GM21825 (cell line): ENCODE results near the gene CDH13.

Experiments
- ATAC-seq: cut with Tn5 transposase; IDR thresholded peaks from one replicate; pipeline ENCODE4 v1.9.1; 2021; ENCODE audit warnings: mild to moderate bottlenecking, moderate library complexity; ENCODE audit not compliant: unreplicated experiment

Gene CDH13

DNA sequence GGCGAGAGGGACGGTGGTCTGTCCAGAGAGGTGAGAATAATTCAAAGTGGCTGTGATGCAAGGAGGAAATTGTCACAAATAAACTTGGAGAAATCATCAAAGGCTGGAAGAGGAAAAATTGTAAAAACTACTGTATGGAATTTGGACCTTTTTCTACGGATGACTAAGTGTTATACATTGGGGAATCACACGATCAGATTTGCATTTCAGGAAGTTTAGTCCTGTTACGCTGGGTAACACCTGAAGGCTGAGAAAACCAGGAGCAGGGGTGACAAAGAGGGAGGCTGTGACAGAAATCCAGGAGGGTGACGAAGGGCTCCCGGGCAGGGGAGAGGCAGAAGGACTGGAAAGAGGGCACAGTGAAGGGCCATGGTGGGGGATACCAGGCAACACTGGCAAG lies 511.7 kb downstream of the CDH13 start:
- no peak for ATAC-seq

DNA sequence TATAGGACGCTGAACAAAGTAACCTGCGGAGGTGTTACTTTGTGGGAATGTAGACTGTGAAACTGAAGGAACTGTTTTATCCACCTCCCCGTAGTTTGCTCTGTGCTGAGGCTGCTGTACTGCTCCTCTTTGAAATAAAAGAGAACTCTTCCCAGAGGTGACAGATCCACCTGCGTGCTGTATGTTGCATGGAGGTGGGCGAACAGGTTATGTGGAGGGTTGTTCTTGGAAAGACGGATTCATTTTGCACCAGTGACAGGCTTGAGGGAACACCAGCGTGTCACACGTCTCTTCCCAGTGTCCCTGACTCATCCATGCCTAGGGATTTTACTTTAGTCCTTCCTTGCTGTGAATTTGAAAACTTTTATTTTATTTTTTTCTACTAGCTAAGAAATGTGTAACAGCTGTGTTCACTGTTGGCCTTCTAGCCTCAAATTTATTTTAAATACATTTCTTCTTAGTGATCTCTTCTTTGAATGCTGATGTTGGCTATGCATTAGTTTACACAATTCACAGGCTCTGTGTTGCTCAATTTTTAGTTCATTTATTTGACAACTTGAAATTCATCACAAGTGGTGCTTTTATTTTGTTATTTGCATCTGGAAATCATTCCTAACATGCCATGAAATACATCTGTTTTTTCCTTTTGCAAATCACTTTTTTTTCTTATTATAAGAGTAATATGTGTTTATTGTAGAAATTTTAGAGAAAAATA lies 512.4 kb downstream of the CDH13 start:
- no peak for ATAC-seq

DNA sequence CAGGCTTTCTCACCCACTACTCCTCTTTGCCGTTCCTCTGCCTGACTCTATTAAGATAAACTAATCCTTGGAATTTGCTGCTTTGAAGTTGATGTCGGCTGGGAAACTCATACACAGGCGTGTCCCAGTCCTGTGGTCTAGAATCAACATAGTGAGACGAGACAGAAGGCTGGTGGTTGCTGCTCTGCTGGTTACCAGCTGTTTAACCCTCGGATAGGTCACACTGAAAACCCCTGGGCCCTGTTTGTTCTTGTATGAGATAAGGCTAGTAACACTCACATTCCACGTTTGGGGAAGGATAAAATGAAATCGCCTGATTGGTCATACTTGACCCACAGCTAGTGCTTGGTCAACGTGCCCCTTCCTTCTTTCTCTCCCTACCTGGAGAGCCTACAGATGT lies 517.0 kb downstream of the CDH13 start:
- no peak for ATAC-seq

DNA sequence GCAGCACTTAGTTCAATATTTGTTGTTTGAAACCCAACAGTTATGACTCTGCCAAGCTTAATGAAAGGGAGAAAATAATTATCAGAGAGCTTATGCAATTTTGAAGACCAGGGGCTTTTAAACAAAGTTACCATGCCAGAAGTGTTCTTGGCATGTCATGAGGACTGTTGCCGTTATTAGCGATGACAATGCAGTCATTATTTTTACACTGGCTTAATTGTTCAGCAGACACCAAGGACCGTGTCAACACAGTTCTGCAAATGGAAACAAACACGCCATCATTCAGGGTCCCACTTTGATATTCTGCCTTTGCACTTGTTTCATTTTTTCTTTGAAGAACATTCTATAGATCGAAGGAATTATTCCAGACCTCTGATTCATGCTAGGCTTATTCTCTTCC lies 518.5 kb downstream of the CDH13 start:
- ATAC-seq, result no peak

DNA sequence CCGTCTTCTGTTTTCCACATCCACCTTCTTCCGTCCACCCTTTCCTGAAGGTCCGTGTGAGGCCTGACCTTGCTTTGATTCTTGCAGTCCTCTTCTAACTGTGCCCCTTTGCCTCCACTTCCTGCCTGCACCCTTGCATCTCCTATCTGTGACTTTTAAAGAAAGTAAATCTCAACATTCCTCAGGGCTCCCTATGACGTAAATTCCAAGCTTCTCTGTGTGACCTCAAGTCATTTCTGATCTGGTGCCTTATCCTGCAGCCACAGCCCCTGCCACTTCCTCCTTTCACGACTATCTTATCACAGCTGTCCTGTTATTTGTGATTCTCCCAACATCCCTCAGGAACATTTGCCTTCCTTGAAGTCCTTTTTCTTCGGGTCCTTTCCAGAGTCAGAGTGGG lies 520.5 kb downstream of the CDH13 start:
- no peak for ATAC-seq

DNA sequence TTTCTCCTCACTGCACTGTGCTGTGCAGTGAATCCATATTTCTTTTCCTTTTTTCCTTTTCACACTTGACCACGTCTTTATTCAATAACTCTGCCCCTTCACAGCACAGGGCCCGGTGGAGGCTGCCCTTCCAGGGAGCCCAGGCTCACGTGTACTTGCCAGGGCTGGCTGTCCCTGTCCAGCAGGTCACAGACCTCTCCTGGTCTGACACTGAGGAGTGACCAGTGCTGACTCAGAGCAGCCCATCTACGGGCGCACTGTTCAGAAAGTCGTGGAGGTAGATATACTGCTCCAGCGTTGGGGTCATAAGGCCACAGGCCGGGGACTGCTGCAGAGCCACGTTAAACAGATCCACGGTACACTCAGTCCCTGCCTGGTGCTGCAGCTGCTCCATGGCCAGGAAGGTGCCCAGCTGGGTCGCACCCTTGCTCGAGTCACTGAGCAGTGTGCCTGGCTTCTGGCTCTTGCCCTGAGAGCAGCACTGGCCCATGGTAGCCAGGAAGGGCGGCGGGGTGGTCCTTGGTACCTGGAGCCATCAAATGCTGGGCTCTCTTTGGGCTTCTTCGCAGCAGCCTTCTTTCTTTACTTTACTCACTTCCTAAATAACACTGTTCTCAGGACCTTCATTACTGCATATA lies 531.7 kb downstream of the CDH13 start:
- ATAC-seq, result no peak

DNA sequence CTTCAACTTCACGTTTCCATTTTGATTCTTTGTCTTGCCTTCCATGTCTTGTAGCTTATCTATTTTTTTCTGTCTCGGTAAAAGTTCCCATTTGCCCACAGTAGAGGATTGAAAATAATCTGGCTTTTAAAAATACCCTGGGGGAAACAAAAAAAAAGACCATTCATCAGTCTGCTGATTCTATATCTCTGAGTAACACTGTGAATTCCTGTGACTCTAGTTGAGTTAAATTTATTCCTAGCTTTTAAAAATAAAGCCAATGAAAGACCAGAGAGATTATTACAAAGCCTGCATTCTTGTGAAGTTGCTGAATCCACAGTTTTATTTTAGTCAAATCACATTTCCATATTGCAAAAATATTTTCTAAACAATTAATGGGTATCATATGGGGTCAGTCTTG lies 532.3 kb downstream of the CDH13 start:
- ATAC-seq, result no peak

DNA sequence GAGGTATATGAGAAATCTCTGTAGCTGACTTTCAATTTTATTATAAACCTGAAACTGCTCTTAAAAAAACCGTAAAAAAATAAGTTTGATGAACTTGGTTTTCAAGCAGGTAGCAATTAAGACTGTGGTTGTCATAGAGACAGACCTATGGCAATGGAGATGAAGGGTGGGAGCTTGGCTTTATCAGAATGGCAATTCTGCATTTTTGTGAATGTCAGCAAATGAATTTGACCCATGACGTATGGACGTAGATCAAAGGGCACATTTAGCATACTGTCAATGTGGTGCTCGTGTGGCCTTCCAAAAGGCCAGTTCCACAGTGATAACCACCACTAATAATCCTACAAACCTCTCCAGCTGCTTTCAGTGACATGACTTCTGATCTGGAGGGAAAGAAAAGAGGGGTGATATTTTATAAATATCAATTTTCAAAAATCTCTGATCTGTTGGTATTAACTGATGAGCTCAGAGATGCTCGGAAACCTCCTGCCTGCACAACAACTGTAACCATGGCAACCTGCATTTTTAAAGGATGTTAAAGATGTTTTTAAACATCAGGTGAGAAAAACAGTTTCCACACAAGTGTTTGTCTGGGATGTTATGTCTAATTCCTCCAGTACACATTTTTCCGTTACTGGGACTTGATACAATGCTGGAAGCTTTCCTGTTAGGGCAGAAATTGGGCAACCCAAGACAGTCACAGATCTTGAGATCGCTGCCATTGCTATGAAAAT lies 533.7 kb downstream of the CDH13 start:
- ATAC-seq, result no peak

DNA sequence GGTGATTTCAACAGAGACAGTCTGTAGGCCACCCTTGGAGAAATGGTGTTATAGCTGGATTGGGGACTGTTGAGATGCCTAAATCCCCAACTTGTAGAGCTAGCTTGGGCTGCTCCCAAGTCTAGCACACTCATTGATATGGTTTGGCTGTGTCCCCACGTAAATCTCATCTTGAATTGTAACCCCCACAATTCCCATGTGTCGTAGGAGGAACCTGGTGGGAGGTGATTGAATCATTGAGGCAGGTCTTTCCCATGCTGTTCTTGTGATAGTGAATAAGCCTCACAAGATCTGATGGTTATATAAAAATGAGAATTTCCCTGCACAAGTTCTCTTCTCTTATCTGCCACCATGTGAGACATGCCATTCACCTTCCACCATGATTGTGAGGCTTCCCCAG lies 536.0 kb downstream of the CDH13 start:
- ATAC-seq, result no peak

DNA sequence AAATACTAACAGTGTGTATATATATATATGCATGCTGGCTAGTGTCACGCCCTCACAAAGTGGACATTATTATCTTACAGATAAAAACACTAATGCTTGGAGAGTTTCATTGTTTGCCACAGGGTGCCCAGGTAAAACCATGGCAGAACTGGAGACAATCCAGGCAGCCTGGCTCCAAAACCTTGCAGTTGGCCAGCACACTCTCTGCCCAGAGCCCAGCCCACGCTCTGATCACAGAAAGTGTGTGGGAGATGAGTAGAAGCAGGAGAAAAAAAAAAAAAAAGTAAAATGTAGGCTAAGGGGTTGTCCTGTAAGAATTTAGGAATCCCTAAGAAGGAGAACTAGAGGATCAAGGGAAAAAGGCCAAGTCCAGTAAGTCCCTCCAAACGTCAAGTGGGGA lies 538.0 kb downstream of the CDH13 start:
- ATAC-seq, result no peak

DNA sequence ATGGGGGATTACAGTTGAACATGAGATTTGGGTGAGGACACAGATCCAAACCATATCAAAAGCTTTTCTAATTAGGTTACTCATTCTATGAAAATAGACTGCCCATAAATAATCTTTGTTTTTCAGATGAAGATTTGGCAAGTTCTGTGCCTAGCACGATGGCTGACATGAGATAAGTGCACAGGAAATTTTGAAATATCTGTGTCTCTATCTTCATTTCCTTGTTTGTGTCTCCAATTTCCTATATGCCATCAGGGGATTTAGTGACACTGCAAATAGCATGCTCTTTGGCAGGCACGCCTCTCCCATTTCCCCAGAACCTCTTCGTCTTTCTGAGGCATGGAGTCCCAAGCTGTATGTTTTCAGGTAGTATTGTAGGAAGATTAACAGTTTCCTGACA lies 544.6 kb downstream of the CDH13 start:
- no peak for ATAC-seq

DNA sequence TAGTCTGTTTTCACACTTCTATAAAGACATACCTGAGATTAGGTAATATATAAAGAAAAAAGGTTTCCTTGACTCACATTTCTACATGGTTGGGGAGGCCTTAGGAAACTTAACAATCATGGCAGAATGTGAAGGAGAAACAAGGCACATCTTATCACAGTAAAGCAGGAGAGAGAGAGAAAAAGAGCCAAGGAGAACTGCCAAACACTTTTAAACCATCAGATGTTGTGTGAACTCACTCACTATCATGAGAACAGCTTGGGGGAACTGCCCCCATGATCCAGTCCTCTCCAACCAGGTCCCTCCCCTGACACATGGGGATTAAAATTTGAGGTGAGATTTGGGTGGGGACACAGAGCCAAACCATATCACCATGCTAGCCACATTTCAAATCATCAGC lies 547.9 kb downstream of the CDH13 start:
- no peak for ATAC-seq

DNA sequence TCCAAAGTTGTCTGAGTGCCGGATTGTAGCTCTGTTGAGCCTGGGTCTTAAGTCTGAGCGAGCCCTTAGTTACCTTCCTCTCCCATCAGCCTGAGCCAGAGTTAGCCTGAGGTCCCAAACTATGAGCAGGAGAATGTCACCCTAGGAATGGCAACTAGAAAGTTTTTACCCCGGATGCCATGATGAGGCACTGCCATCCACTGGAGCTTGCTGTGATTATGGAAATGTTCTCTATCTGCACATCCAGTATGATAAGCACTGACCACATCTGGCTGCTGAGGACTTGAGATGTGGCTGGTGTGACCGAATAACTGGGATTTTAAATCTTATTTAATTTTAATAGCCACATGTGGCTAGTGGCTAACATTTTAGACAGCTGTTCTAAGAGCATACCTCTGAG lies 550.0 kb downstream of the CDH13 start:
- ATAC-seq, result no peak

DNA sequence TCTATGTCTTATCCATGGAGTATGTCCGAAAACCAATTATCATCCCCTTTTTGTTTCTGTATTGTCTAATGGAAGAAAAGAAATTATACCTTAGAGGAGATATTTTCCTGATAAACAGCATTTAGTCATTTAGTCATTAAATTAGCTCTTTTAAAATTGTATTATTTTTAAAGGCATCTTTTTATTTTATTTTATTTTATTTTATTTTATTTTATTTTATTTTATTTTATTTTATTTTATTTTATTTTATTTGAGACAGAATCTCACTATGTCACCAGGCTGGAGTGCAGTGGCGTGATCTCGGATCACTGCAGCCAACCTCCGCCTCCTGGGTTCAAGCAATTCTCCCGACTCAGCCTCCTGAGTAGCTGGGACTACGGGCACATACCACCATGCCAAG lies 559.1 kb downstream of the CDH13 start:
- ATAC-seq, result no peak

DNA sequence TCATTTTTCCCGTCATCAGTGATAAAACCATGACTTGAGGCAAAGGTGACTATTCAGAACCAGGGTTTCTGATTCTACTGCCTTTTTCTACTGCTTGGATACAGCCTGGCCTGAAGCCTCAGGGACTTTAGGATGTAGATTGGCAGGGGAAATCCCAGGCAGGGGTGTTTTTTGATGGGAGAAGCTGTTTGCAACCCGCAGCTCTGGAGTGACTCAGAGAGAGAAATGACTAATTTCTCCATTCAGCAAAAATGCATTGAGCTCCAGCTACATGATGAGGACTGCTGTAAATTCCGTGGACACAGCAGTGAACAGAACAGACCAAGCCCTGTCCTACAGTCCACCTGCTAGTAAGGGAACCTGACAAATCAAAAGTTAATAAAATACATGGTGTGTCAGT lies 560.6 kb downstream of the CDH13 start:
- ATAC-seq, result no peak

DNA sequence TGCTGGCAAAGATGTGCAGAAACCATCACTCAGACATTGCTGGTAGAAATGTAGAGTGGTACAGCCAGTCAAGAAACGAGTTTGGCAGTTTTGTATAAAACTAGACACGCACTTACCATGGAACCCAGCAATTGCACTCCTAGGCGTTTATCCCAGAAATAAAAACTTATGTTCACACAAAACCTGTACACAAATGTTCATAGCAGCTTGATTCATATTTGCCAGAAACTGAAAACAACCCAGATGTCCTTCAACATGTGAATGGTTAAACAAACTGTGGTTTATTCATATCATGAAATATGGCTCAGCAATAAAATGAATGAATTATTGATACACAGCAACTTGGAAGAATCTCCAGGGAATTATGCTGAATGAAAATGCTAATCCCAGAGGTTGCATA lies 570.0 kb downstream of the CDH13 start:
- no peak for ATAC-seq

DNA sequence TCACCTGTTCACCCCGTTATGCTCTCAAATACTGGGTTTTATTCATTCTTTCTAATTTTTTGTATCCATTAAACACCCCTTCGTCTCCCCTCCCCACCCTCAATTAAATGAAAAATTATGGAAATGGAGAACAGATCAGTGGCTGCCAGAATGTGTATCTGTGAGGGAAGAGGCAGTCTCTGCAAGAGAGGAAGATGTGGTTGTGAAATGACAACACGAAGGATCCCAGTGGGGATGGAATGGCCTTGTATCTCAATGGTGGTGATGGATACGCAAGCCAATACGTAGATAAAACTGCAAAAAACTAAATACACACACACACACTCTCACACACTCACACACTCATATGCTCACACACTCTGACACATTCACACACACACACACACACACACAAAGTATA lies 570.7 kb downstream of the CDH13 start:
- no peak for ATAC-seq

DNA sequence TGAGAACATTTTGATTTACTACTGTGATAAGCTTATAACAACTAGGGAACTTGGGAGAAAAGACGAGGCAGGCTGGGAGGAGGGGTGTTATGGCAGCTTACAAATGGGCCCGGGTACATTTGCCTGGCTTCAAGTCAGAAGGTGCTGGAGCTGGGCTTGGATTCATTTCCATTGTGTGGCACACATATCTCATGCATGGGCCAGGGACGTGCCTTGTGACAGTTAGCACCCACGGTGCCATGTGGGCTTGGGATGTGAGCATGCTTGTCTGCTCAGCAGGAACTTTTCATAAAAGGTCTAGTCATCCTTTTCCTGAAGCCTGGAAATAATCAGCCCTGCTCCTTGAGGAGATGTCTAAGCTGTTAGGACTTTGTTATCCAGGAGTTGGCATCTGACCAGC lies 572.2 kb downstream of the CDH13 start:
- ATAC-seq, result no peak

DNA sequence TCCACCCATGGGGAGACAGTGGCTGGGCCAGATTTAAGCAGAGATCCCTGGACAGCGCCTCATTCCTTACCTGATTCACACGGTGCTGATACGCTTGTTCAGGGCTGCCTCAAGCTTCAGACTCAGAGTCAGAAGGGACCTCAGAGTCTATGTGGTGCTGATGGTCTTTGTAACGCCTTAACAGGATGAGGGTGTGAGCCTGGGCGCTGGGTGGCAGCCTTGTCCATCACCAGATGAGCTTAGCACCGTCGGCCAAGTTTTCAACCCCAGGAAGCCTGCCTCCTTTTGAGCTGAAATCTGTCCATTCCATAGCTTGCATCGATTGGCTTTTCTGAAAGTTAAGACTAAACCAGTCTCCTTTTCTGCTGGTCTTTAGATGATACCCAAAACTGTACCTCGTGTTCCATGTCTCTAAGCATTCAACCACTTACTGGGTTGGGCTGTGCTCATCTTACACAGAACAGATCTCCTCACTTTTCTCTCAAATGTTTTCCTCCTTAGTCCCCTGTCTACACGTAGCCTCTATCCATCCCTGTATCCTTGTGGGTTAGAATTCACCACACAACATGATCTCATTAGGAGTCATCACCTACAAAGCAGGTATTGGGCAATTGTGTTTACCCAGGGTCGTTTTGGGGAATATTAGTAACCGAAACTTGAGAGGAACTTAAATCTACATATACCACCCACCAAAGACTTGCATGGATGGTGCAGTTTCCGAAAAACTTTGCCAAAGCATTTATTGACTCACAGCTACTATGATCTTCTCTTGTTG lies 573.4 kb downstream of the CDH13 start:
- no peak for ATAC-seq

DNA sequence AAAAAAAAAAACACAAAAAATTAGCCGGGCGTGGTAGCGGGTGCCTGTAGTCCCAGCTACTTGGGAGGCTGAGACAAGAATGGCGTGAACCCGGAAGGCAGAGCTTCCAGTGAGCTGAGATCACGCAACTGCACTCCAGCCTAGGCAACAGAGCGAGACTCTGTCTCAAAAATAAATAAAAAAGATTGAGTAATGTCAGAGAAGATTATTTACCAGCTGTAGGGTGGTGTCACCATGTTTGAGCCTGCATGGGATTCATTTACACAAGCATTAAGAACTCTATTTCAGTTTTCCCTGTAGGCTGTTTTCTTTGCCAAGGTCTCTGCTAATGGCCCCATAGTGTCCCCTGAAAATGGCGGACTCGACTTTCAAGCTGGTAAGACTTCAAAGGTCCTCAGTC lies 575.0 kb downstream of the CDH13 start:
- ATAC-seq, result no peak

DNA sequence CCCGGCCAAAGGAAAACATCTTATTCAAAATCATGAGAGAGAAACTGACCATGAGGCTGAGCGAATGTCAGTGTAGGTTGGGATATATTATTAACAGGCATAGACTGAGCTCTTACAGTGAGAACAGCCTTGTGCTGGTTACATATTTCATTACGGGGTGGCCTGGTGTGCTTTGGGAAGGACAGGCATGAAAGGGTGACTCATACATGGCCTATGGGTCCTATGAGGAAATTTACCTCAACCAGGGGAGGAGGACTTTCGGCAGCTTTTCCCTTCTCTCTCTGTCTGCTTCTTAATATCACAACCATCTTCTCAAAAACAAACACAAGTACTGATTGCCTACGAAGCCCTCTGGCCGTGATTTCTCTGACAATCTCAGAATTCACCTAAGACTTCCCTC lies 579.1 kb downstream of the CDH13 start:
- no peak for ATAC-seq

DNA sequence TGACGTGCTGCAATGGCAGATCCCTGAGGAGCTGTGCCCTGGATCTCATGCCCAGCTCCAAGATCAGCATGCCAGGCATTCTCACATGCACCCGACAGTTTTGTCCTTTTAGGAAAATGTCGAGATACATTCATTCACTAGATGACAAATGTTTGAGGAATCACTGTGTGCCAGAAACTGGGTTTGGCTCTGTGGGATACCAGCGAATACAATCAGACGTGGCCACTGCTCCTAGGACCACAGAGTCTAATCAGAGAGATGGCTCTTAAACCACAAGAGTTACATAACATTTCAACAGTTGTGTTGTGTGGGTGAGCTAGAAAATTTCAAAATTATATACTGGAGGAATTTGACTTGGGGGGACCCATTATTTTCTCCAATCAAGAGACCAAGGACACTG lies 579.7 kb downstream of the CDH13 start:
- ATAC-seq, result no peak
